OCI-LY7 (cell line): ENCODE results near the gene MRGPRX2. TPM values are rescaled to one million over a fixed set of nuclear protein-coding genes. Genes with fewer than 3 reads are reported as not detected.

ENCODE experiments used
- BruUV-seq: library from RNA; stranded (reverse); fragments of 400-500 nt; replicated peaks from 2 replicates; lab custom pipeline; 2021; lab: Mats Ljungman, UMichigan
- CTCF ChIA-PET: fragments of 300-600 bp; sonication (Branson Sonifier 250); formaldehyde crosslinking; loops from one replicate; lab custom pipeline; 2022; ENCODE audit warnings: antibody characterized with exemption; ENCODE audit not compliant: unreplicated experiment; lab: Charles Lee
- POLR2A ChIA-PET: fragments of 300-600 bp; sonication (Branson Sonifier 250); formaldehyde crosslinking; loops from one replicate; lab custom pipeline; 2022; ENCODE audit warnings: antibody characterized with exemption; lab: Charles Lee
- DNase-seq: peaks from one replicate; pipeline ENCODE4 v3.0.0-alpha.2; 2015; ENCODE audit warnings: low spot score
- H2AFZ ChIP-seq: fragments of 200-600 bp; sonication (generic), shearing (Covaris generic); 2 replicates; pipeline ENCODE4 v1.6.1; 2014; ENCODE audit warnings: mild to moderate bottlenecking, antibody characterized with exemption, low read length, moderate library complexity
- H3K27ac ChIP-seq: fragments of 200-600 bp; sonication (generic); 2 replicates; pipeline ENCODE4 v1.5.1; 2014; ENCODE audit warnings: mixed run types, low read depth, mild to moderate bottlenecking, moderate library complexity, low read length, inconsistent platforms; ENCODE audit not compliant: poor library complexity, severe bottlenecking
- H3K36me3 ChIP-seq: fragments of 200-600 bp; sonication (generic); 2 replicates; pipeline ENCODE4 v1.6.1; 2014; ENCODE audit warnings: mild to moderate bottlenecking, antibody characterized with exemption, low read length, moderate library complexity, mixed read lengths; ENCODE audit not compliant: insufficient read depth
- H3K4me1 ChIP-seq: fragments of 200-600 bp; sonication (generic); 2 replicates; pipeline ENCODE4 v1.5.1; 2014; ENCODE audit warnings: mild to moderate bottlenecking, low read length; ENCODE audit not compliant: insufficient read depth, poor library complexity, severe bottlenecking
- H3K4me2 ChIP-seq: fragments of 200-600 bp; sonication (generic); 2 replicates; pipeline ENCODE4 v1.6.1; 2014; ENCODE audit warnings: mild to moderate bottlenecking, low read length
- H3K4me3 ChIP-seq: fragments of 200-600 bp; sonication (generic); 2 replicates; pipeline ENCODE4 v1.5.1; 2014; ENCODE audit warnings: mild to moderate bottlenecking, low read depth, low read length; ENCODE audit not compliant: poor library complexity, severe bottlenecking
- H3K79me2 ChIP-seq: fragments of 200-600 bp; sonication (generic); 2 replicates; pipeline ENCODE4 v1.6.1; 2016; ENCODE audit warnings: low read depth, mild to moderate bottlenecking, low read length, moderate library complexity, mixed read lengths; ENCODE audit not compliant: insufficient read depth
- H3K9me2 ChIP-seq: fragments of 200-600 bp; sonication (generic); 2 replicates; pipeline ENCODE4 v1.6.1; 2016; ENCODE audit warnings: mild to moderate bottlenecking, low read length, mixed read lengths; ENCODE audit not compliant: insufficient read depth
- H3K9me3 ChIP-seq: fragments of 200-600 bp; sonication (generic); 2 replicates; pipeline ENCODE4 v1.6.1; 2014; ENCODE audit warnings: mild to moderate bottlenecking, mixed run types, low read length, mixed read lengths
- H4K20me1 ChIP-seq: fragments of 200-600 bp; sonication (generic); 2 replicates; pipeline ENCODE4 v1.6.1; 2014; ENCODE audit warnings: mild to moderate bottlenecking, antibody characterized with exemption, low read length, moderate library complexity, mixed read lengths; ENCODE audit not compliant: insufficient read depth
- CTCF ChIP-seq: fragments of 200-600 bp; sonication (generic); conservative IDR thresholded peaks from 2 replicates; pipeline ENCODE4 v1.5.1; 2014; ENCODE audit warnings: mild to moderate bottlenecking, antibody characterized with exemption, low read length, moderate library complexity, mixed read lengths
- EZH2phosphoT487 ChIP-seq: fragments of 200-600 bp; sonication (generic); IDR thresholded peaks from 2 replicates; pipeline ENCODE4 v1.6.1; 2018; ENCODE audit warnings: low read depth, borderline replicate concordance, mild to moderate bottlenecking, mixed run types, antibody characterized with exemption, low read length, moderate library complexity, mixed read lengths
- intact Hi-C: fragments of 100-400 bp; cut with micrococcal nuclease; formaldehyde crosslinking; loops from one replicate; pipeline ENCODE4 v1.10.0; 2022; ENCODE audit not compliant: unreplicated experiment
- total RNA-seq, 2 experiments: library from RNA; depleted of rRNA in 1 of 2; stranded (reverse); fragments of >200 nt in 1 of 2; shearing (Covaris generic) in 1 of 2; gene quantifications; 2 replicates each; pipeline ENCODE4 v1.2.3, GENCODE V29; 2014 to 2022

The MRGPRX2 gene
- total RNA-seq, 2 experiments from 2014 or later, result not detected

- Histone ChIP-seq H3K4me1 (no peaks in the 10 kb centered on the region), H3K9me3 (no peaks in the 10 kb centered on the region), H4K20me1 (no peaks in the 10 kb centered on the region), H3K9me2 (no peaks in the 10 kb centered on the region), H3K27ac (no peak overlapping the region), H3K4me3 (no peak overlapping the region), H2AFZ (no peak overlapping the region), H3K79me2 (no peaks in the 10 kb centered on the region), H3K36me3 (no peaks in the 10 kb centered on the region), H3K4me2 (no peak overlapping the region)
- CTCF ChIA-PET, result no interaction called here
- no peak for DNase-seq
- POLR2A ChIA-PET, result interaction anchor here (1.6 kb wide), 1 partner anchor 13 kb away, joined by 4 read pairs; no protein-coding TSS in a partner anchor
- no TSS peak for BruUV-seq
- TF ChIP-seq CTCF, result peak; percentile 65
- no peak for TF ChIP-seq EZH2phosphoT487
- intact Hi-C loops, result no loop called here
Measured at GRCh38 chr11:19013181-19013857, 47.2 kb downstream of the MRGPRX2 start.

GRCh38 chr11:19012636-19013035, 47.9 kb downstream of the MRGPRX2 start:
- H3K4me2 ChIP-seq, result no peak overlapping the region
- H4K20me1 ChIP-seq, result no peaks in the 10 kb centered on the region
- no peaks in the 10 kb centered on the region for H3K9me2 ChIP-seq
- ChIA-PET POLR2A (no interaction called here), CTCF (no interaction called here)
- intact Hi-C loops, result no loop called here
- no TSS peak for BruUV-seq
- H3K27ac ChIP-seq, result no peak overlapping the region
- no peak for DNase-seq
- H3K79me2 ChIP-seq, result no peaks in the 10 kb centered on the region
- TF ChIP-seq EZH2phosphoT487 (no peak), CTCF (no peak)
- H3K4me1 ChIP-seq, result no peaks in the 10 kb centered on the region
- no peaks in the 10 kb centered on the region for H3K36me3 ChIP-seq
- no peak overlapping the region for H2AFZ ChIP-seq
- no peaks in the 10 kb centered on the region for H3K9me3 ChIP-seq
- H3K4me3 ChIP-seq, result no peak overlapping the region

Other genes starting within 250 kb of the MRGPRX2 start
- not detected in 2 replicates for gene MRGPRX1, start 121.3 kb downstream of the MRGPRX2 start, total RNA-seq (2014; rRNA removed; shearing (Covaris generic))
- gene MRGPRX1, start 121.3 kb downstream of the MRGPRX2 start, total RNA-seq (2022), result not detected in 2 replicates
- gene ZDHHC13, start 56.5 kb upstream of the MRGPRX2 start, total RNA-seq (2014; rRNA removed; shearing (Covaris generic)), result 23.3 and 25.0 TPM in 2 replicates
- gene ZDHHC13, start 56.5 kb upstream of the MRGPRX2 start, total RNA-seq (2022), result 26.1 and 28.1 TPM in 2 replicates
- gene CSRP3, start 141.3 kb upstream of the MRGPRX2 start, total RNA-seq (2014; rRNA removed; shearing (Covaris generic)), result not detected in 2 replicates
- not detected in 2 replicates for gene CSRP3, start 141.3 kb upstream of the MRGPRX2 start, total RNA-seq (2022)
- 29.3 and 46.0 TPM in 2 replicates for gene E2F8, start 180.2 kb upstream of the MRGPRX2 start, total RNA-seq (2014; rRNA removed; shearing (Covaris generic))
- 55.7 and 75.2 TPM in 2 replicates for gene E2F8, start 180.2 kb upstream of the MRGPRX2 start, total RNA-seq (2022)